ENCODE measurements around the gene BCAS4.

BCAS4 gene

DNA sequence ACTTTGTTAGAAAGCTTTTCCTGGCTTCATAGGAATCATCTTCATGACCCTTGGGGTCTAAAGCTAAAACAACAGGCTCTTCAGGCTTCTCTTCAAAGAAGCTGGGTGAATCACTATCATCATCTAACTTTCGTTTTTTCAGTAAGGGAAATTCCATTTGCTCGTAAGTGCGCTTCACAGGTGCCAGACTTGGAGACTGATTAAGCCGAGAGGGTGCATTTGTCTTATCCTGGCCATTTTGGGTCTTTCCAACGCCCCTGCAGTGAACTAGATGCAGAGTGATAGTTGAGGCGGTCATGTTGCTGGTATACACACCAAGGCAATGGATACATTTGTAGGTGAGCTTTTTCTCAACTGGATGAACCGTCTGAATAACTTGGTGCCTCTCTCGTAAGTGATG is 97.5 kb downstream of the BCAS4 start:
- Histone ChIP-seq H3K4me1 (ENCODE audit: control insufficient read depth, insufficient read depth, low read length) (no peaks in the 10 kb centered on the region), H3K27ac (ENCODE audit: insufficient read depth, low read depth, low read length, poor library complexity, severe bottlenecking) (no peak overlapping the region), H3K27me3 (ENCODE audit: control insufficient read depth, insufficient read depth, low read length, poor library complexity, severe bottlenecking) (no peaks in the 10 kb centered on the region), H3K4me3 (ENCODE audit: insufficient read depth, low read depth, low read length) (no peak overlapping the region), H3K36me3 (ENCODE audit: control insufficient read depth, insufficient read depth, low read length) (peaks cover 62% of the 10 kb centered on the region), H3K9me3 (ENCODE audit: control insufficient read depth, low read length) (no peaks in the 10 kb centered on the region)
- 97% methylated on average over 8 of the region's 8 CpGs for WGBS, 2 experiments

DNA sequence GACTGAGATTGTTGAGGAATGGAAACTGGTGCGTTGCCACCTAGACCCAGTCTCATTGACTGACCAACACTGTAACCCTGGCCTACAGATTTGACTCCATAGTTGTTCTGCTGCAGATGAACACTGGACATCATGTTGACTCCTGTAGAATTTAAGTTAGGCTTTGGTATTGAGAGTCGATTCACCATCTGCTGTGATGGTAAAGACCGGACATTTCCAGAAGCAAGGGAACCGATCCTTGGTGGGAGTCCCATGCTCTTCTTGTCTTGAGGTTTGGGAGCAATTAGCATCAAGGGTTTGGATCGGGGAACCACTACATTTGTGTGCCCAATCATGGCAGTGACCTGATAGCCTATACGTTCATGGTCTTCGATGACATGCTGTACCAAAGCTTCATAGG is 98.8 kb downstream of the BCAS4 start:
- H3K4me1 ChIP-seq (ENCODE audit: control insufficient read depth, insufficient read depth, low read length), result no peaks in the 10 kb centered on the region
- no peak overlapping the region for H3K27ac ChIP-seq (ENCODE audit: insufficient read depth, low read depth, low read length, poor library complexity, severe bottlenecking)
- no peak overlapping the region for H3K4me3 ChIP-seq (ENCODE audit: insufficient read depth, low read depth, low read length)
- peaks cover 66% of the 10 kb centered on the region for H3K36me3 ChIP-seq (ENCODE audit: control insufficient read depth, insufficient read depth, low read length)
- H3K9me3 ChIP-seq (ENCODE audit: control insufficient read depth, low read length), result no peaks in the 10 kb centered on the region
- 96% methylated on average over 7 of the region's 7 CpGs for WGBS, 2 experiments
- no peaks in the 10 kb centered on the region for H3K27me3 ChIP-seq (ENCODE audit: control insufficient read depth, insufficient read depth, low read length, poor library complexity, severe bottlenecking)

DNA sequence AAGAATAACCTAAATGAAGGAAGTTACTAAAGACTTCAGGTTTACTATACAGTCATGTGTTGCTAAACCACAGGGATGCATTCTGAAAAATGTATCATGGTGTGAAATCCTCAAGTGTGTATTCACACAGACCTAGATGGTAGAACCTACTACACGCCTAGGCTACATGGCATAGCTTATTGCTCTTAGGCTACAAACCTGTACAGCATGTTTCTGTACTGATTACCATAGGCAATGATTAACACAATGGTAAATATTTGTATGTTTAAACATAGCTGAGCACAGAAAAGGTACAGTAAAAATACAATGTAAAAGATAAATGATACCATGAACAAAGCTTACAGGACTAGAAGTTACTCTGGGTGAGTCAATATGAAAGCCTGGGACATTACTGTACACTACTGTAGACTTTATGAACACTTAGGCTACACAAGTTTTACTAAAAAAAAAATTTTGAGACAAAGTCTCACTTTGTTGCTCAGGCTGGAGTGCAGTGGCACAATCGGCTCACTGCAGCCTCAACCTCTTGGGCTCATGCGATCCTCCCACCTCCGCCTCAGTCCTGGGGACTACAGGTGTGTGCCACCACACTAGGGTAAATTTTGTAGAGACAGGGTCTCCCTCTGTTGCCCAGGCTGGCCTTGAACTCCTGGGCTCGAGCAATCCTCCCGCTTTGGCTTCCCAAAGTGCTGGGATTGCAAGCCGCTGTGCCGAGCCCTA is 100.4 kb downstream of the BCAS4 start:
- no peaks in the 10 kb centered on the region for H3K9me3 ChIP-seq (ENCODE audit: control insufficient read depth, low read length)
- H3K27me3 ChIP-seq (ENCODE audit: control insufficient read depth, insufficient read depth, low read length, poor library complexity, severe bottlenecking), result no peaks in the 10 kb centered on the region
- H3K4me3 ChIP-seq (ENCODE audit: insufficient read depth, low read depth, low read length), result no peak overlapping the region
- no peaks in the 10 kb centered on the region for H3K4me1 ChIP-seq (ENCODE audit: control insufficient read depth, insufficient read depth, low read length)
- WGBS, 2 experiments, result 89 to 98% methylated on average over 7 to 8 of the region's 8 CpGs
- no peak overlapping the region for H3K27ac ChIP-seq (ENCODE audit: insufficient read depth, low read depth, low read length, poor library complexity, severe bottlenecking)
- peaks cover 67% of the 10 kb centered on the region for H3K36me3 ChIP-seq (ENCODE audit: control insufficient read depth, insufficient read depth, low read length)

DNA sequence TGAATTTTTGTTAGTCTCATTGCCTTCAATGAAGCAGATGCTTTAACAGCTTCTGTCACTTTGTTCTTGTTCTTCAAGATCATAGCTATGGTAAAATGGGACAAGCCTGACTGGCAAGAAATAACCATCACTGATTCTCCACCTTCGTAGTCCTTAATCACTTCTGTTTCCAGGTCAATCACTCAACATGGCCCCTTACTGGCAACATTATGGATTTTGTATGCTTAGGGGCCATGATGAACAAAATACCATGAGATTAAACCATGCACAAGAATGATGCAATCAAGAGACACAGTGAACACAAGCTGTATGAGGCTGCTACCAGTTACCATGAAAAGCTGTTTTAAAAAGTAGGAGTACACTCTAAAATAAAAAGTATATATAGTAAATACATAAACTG is 103.6 kb downstream of the BCAS4 start:
- Histone ChIP-seq H3K27me3 (ENCODE audit: control insufficient read depth, insufficient read depth, low read length, poor library complexity, severe bottlenecking) (no peaks in the 10 kb centered on the region), H3K4me3 (ENCODE audit: insufficient read depth, low read depth, low read length) (no peak overlapping the region), H3K27ac (ENCODE audit: insufficient read depth, low read depth, low read length, poor library complexity, severe bottlenecking) (no peak overlapping the region), H3K4me1 (ENCODE audit: control insufficient read depth, insufficient read depth, low read length) (no peaks in the 10 kb centered on the region), H3K9me3 (ENCODE audit: control insufficient read depth, low read length) (no peaks in the 10 kb centered on the region), H3K36me3 (ENCODE audit: control insufficient read depth, insufficient read depth, low read length) (peaks cover 52% of the 10 kb centered on the region)
- 83 to 96% methylated on average over 1 of the region's 1 CpG for WGBS, 2 experiments

DNA sequence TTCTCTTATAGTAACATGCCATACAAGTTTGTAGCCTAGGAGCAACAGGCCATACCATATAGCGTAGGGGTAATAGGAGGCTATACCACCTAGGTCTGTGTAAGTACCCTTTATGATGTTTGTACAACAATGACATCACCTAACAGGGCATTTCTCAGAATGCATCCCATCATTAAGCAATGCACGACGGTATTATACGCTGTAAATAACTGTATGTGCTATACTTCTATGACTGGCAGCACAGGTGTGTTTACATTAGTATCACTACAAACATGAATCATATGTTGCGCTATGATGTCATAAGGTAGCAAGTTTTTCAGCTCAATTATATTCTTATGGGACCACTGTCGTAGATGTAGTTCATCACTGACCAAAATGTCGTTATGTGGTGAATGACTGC is 105.4 kb downstream of the BCAS4 start:
- Histone ChIP-seq H3K9me3 (ENCODE audit: control insufficient read depth, low read length) (no peaks in the 10 kb centered on the region), H3K4me1 (ENCODE audit: control insufficient read depth, insufficient read depth, low read length) (no peaks in the 10 kb centered on the region), H3K27me3 (ENCODE audit: control insufficient read depth, insufficient read depth, low read length, poor library complexity, severe bottlenecking) (no peaks in the 10 kb centered on the region), H3K27ac (ENCODE audit: insufficient read depth, low read depth, low read length, poor library complexity, severe bottlenecking) (no peak overlapping the region), H3K36me3 (ENCODE audit: control insufficient read depth, insufficient read depth, low read length) (peaks cover 39% of the 10 kb centered on the region), H3K4me3 (ENCODE audit: insufficient read depth, low read depth, low read length) (no peak overlapping the region)
- WGBS, 2 experiments, result 97 to 99% methylated on average over 6 to 7 of the region's 7 CpGs

DNA sequence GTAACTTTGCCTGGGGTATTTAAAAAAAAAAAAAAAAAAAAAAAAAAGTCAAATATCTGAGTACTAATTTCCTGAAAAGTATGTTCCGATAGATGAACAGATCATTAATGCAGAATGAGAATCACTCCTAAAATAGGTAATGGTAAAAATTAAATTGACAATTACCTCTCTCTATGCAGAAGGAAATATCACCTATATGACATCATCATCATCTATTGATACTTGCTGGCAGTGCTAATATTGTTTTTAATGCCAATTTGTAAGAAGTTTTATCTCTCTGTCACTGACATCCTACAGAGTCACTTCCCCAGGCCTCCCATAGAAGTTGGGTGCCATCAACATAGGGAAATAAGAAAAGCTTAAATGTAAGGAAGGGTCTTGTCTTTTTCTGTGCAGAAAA is 106.4 kb downstream of the BCAS4 start:
- Histone ChIP-seq H3K4me1 (ENCODE audit: control insufficient read depth, insufficient read depth, low read length) (no peaks in the 10 kb centered on the region), H3K27ac (ENCODE audit: insufficient read depth, low read depth, low read length, poor library complexity, severe bottlenecking) (no peak overlapping the region), H3K4me3 (ENCODE audit: insufficient read depth, low read depth, low read length) (no peak overlapping the region), H3K36me3 (ENCODE audit: control insufficient read depth, insufficient read depth, low read length) (peaks cover 39% of the 10 kb centered on the region), H3K9me3 (ENCODE audit: control insufficient read depth, low read length) (no peaks in the 10 kb centered on the region), H3K27me3 (ENCODE audit: control insufficient read depth, insufficient read depth, low read length, poor library complexity, severe bottlenecking) (no peaks in the 10 kb centered on the region)
- WGBS, 2 experiments, result no CpG with 5 or more reads among the region's 1 CpG

DNA sequence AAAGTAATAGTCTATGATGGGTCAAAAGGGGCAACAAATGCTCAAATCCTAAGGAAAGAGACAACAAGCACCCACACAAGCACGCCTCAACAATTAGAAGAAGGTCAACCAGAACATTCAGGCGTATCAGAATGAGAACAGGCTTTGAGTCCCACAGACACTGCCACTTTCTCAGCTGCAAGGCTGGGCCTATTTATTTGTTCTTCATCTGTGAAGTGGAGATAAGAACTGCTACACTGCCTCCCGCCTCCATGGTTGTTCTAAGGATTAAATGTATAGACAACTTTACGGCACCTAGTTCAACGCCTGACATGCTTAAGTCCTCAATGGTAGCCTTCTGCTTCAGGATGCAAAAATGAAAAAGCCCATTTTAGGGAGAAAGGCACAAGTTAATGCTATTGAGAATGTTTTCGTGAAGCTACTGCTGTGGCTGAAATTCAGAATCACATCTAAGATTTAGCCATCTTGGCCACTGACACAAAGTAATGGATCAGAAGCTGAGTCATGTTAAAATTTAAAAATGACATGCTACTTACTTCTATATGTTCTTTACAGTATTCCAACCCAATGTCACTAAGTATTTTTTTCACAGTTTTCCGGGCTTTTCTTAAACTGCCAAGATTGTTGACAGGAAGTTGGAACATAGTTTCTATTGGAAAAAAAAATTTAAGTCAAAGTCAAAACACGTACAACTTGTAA is 108.6 kb downstream of the BCAS4 start:
- Histone ChIP-seq H3K9me3 (ENCODE audit: control insufficient read depth, low read length) (no peaks in the 10 kb centered on the region), H3K4me1 (ENCODE audit: control insufficient read depth, insufficient read depth, low read length) (no peaks in the 10 kb centered on the region), H3K36me3 (ENCODE audit: control insufficient read depth, insufficient read depth, low read length) (peaks cover 22% of the 10 kb centered on the region), H3K4me3 (ENCODE audit: insufficient read depth, low read depth, low read length) (no peak overlapping the region), H3K27ac (ENCODE audit: insufficient read depth, low read depth, low read length, poor library complexity, severe bottlenecking) (no peak overlapping the region), H3K27me3 (ENCODE audit: control insufficient read depth, insufficient read depth, low read length, poor library complexity, severe bottlenecking) (no peaks in the 10 kb centered on the region)
- WGBS, 2 experiments, result 96 to 99% methylated on average over 7 of the region's 8 CpGs

DNA sequence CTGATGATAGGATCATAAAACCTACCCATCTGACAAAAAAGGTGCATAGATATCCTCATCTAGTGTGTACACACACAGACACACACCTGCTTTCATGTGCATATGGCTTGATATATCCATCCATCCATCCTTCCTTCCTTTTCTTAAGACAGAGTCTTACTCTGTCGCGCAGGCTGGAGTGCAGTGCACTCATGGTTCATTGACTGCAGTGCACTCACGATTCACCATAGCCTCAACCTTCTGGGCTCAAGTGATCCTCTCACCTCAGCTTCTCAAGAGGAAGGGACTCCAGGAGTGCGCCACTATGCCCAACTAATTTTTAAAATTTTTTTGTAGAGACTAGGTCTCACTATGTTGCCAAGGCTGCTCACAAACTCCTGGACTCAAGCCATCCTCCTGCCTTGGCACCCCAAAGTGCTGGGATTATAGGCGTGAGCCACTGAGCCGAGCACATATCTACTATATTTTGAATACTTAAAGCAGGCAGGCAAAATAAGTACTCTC is 109.3 kb downstream of the BCAS4 start:
- 92 to 94% methylated on average over 6 of the region's 6 CpGs for WGBS, 2 experiments
- Histone ChIP-seq H3K4me1 (ENCODE audit: control insufficient read depth, insufficient read depth, low read length) (no peaks in the 10 kb centered on the region), H3K9me3 (ENCODE audit: control insufficient read depth, low read length) (no peaks in the 10 kb centered on the region), H3K36me3 (ENCODE audit: control insufficient read depth, insufficient read depth, low read length) (peaks cover 22% of the 10 kb centered on the region), H3K4me3 (ENCODE audit: insufficient read depth, low read depth, low read length) (no peak overlapping the region), H3K27me3 (ENCODE audit: control insufficient read depth, insufficient read depth, low read length, poor library complexity, severe bottlenecking) (no peaks in the 10 kb centered on the region), H3K27ac (ENCODE audit: insufficient read depth, low read depth, low read length, poor library complexity, severe bottlenecking) (no peak overlapping the region)

DNA sequence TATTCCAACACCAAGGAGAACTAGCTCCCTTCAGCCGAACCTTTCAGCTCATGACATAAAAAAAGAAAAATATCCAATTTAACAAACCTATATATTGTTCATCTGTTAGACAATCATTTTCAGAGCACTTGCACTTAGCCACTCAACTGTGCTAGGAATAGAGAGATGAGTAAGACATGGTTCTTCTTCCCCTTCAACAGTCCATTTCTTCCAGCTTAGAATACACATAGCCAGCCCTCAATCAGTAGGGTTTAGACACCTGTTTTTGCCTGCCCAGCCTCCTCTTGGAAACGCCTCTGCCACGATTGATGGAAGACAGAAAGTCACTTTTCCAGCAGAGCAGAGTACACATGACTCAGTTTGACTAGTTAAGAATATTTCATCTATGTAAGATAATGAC is 114.6 kb downstream of the BCAS4 start:
- 92 to 95% methylated on average over 3 of the region's 3 CpGs for WGBS, 2 experiments
- no peak overlapping the region for H3K27ac ChIP-seq (ENCODE audit: insufficient read depth, low read depth, low read length, poor library complexity, severe bottlenecking)
- no peaks in the 10 kb centered on the region for H3K4me1 ChIP-seq (ENCODE audit: control insufficient read depth, insufficient read depth, low read length)
- no peak overlapping the region for H3K4me3 ChIP-seq (ENCODE audit: insufficient read depth, low read depth, low read length)
- H3K27me3 ChIP-seq (ENCODE audit: control insufficient read depth, insufficient read depth, low read length, poor library complexity, severe bottlenecking), result no peaks in the 10 kb centered on the region
- no peaks in the 10 kb centered on the region for H3K9me3 ChIP-seq (ENCODE audit: control insufficient read depth, low read length)
- H3K36me3 ChIP-seq (ENCODE audit: control insufficient read depth, insufficient read depth, low read length), result no peaks in the 10 kb centered on the region

DNA sequence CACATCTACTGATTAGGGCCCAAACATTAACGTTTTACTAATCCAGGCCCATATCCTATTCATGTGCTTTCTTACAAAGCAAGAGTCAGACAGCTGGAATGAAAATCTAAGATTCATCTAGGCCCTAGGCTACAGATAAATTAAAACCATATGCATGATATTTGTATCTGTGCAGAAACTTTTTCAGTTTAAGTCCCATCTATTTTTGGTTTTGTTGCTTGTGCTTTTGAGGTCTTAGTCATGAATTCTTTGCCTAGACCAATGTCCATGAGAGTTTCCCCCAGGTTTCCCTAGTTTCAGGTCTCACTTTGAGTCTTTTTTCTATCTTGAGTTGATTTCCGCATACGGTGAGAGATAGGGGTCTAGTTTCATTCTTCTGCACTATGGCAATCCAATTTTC is 116.2 kb downstream of the BCAS4 start:
- WGBS, 2 experiments, result 89% methylated on average over 3 of the region's 3 CpGs
- no peaks in the 10 kb centered on the region for H3K36me3 ChIP-seq (ENCODE audit: control insufficient read depth, insufficient read depth, low read length)
- no peak overlapping the region for H3K27ac ChIP-seq (ENCODE audit: insufficient read depth, low read depth, low read length, poor library complexity, severe bottlenecking)
- H3K27me3 ChIP-seq (ENCODE audit: control insufficient read depth, insufficient read depth, low read length, poor library complexity, severe bottlenecking), result no peaks in the 10 kb centered on the region
- H3K4me3 ChIP-seq (ENCODE audit: insufficient read depth, low read depth, low read length), result no peak overlapping the region
- H3K4me1 ChIP-seq (ENCODE audit: control insufficient read depth, insufficient read depth, low read length), result no peaks in the 10 kb centered on the region
- no peaks in the 10 kb centered on the region for H3K9me3 ChIP-seq (ENCODE audit: control insufficient read depth, low read length)

Measured in ectodermal cell (in vitro differentiated cells).